H9 (cell line): ENCODE measurements around the gene RSF1. TPM values are rescaled to one million over a fixed set of nuclear protein-coding genes. Genes with fewer than 3 reads are reported as not detected.

Source experiments
- DNase-seq: peaks from one replicate; pipeline ENCODE4 v3.0.0-alpha.2; 2017
- H2AFZ ChIP-seq: one replicate; pipeline ENCODE4 v1.6.1; 2013; ENCODE audit warnings: mild to moderate bottlenecking, low read length, control low read depth, moderate library complexity
- H2AK5ac ChIP-seq: 2 replicates; pipeline ENCODE4 v1.6.1; 2013; ENCODE audit warnings: low read length, control low read depth, mixed read lengths; ENCODE audit not compliant: insufficient read length
- H2BK120ac ChIP-seq: one replicate; pipeline ENCODE4 v1.6.1; 2013; ENCODE audit warnings: low read depth, mild to moderate bottlenecking, low read length, control low read depth, inconsistent platforms; ENCODE audit not compliant: poor library complexity, severe bottlenecking
- H2BK12ac ChIP-seq: 2 replicates; pipeline ENCODE4 v1.6.1; 2013; ENCODE audit warnings: low read length, control low read depth, mixed read lengths, low read depth; ENCODE audit not compliant: insufficient read length
- H2BK15ac ChIP-seq: 2 replicates; pipeline ENCODE4 v1.6.1; 2013; ENCODE audit warnings: low read depth, low read length, control low read depth
- H2BK20ac ChIP-seq: one replicate; pipeline ENCODE4 v1.6.1; 2013; ENCODE audit warnings: low read depth, mild to moderate bottlenecking, low read length, control low read depth, inconsistent platforms; ENCODE audit not compliant: poor library complexity, severe bottlenecking
- H2BK5ac ChIP-seq: 2 replicates; pipeline ENCODE4 v1.6.1; 2013; ENCODE audit warnings: low read length, control low read depth, mixed read lengths; ENCODE audit not compliant: insufficient read length
- H3K14ac ChIP-seq: 2 replicates; pipeline ENCODE4 v1.6.1; 2013; ENCODE audit warnings: low read length, control low read depth; ENCODE audit not compliant: insufficient read depth
- H3K18ac ChIP-seq: 2 replicates; pipeline ENCODE4 v1.6.1; 2013; ENCODE audit warnings: low read depth, mild to moderate bottlenecking, mixed read lengths, low read length, control low read depth; ENCODE audit not compliant: insufficient read length
- H3K23ac ChIP-seq: 2 replicates; pipeline ENCODE4 v1.6.1; 2013; ENCODE audit warnings: low read length, control low read depth, mixed read lengths, low read depth; ENCODE audit not compliant: insufficient read length
- H3K23me2 ChIP-seq: 2 replicates; pipeline ENCODE4 v1.6.1; 2013; ENCODE audit warnings: low read depth, mild to moderate bottlenecking, mixed read lengths, low read length, control low read depth; ENCODE audit not compliant: insufficient read length, poor library complexity, severe bottlenecking
- H3K27ac ChIP-seq: 2 replicates; pipeline ENCODE4 v1.5.1; 2013; ENCODE audit warnings: low read length, control low read depth, mixed read lengths, low read depth; ENCODE audit not compliant: insufficient read length
- H3K27me3 ChIP-seq: 2 replicates; pipeline ENCODE4 v1.6.1; 2013; ENCODE audit warnings: low read length, control low read depth, inconsistent platforms; ENCODE audit not compliant: insufficient read depth
- H3K4ac ChIP-seq: 2 replicates; pipeline ENCODE4 v1.6.1; 2013; ENCODE audit warnings: low read depth, mild to moderate bottlenecking, control low read depth, inconsistent platforms, low read length, moderate library complexity
- H3K4me1 ChIP-seq: 2 replicates; pipeline ENCODE4 v1.6.1; 2013; ENCODE audit warnings: low read length, control low read depth, inconsistent platforms; ENCODE audit not compliant: insufficient read depth
- H3K4me2 ChIP-seq: 2 replicates; pipeline ENCODE4 v1.6.1; 2013; ENCODE audit warnings: low read length, control low read depth, mixed read lengths; ENCODE audit not compliant: insufficient read length, insufficient read depth
- H3K56ac ChIP-seq: 2 replicates; pipeline ENCODE4 v1.6.1; 2013; ENCODE audit warnings: low read depth, mild to moderate bottlenecking, mixed read lengths, low read length, control low read depth; ENCODE audit not compliant: insufficient read length
- H3K79me1 ChIP-seq: 2 replicates; pipeline ENCODE4 v1.6.1; 2013; ENCODE audit warnings: low read depth, mild to moderate bottlenecking, moderate library complexity, low read length, control low read depth, inconsistent platforms; ENCODE audit not compliant: insufficient read depth, poor library complexity, severe bottlenecking
- H3K79me2 ChIP-seq: 2 replicates; pipeline ENCODE4 v1.6.1; 2013; ENCODE audit warnings: low read length, control low read depth, inconsistent platforms; ENCODE audit not compliant: insufficient read depth
- H3K9ac ChIP-seq: 2 replicates; pipeline ENCODE4 v1.6.1; 2013; ENCODE audit warnings: low read length, control low read depth, mixed read lengths; ENCODE audit not compliant: insufficient read length; ENCODE audit errors: extremely low read depth
- H3K9me3 ChIP-seq: one replicate; pipeline ENCODE4 v1.6.1; 2013; ENCODE audit warnings: low read depth, low read length, inconsistent platforms; ENCODE audit not compliant: control insufficient read depth
- H3T11ph ChIP-seq: one replicate; pipeline ENCODE4 v1.6.1; 2013; ENCODE audit warnings: mild to moderate bottlenecking, low read length, control low read depth, inconsistent platforms
- H4K20me1 ChIP-seq: one replicate; pipeline ENCODE4 v1.6.1; 2013; ENCODE audit not compliant: control insufficient read depth, insufficient read length, insufficient read depth
- H4K5ac ChIP-seq: 2 replicates; pipeline ENCODE4 v1.6.1; 2013; ENCODE audit warnings: low read depth, mild to moderate bottlenecking, mixed read lengths, low read length, control low read depth; ENCODE audit not compliant: insufficient read length
- H4K8ac ChIP-seq: replicated peaks from 2 replicates; pipeline ENCODE4 v1.6.1; 2013; ENCODE audit warnings: low read length, control low read depth, mixed read lengths, low read depth; ENCODE audit not compliant: insufficient read length
- H4K91ac ChIP-seq: 2 replicates; pipeline ENCODE4 v1.6.1; 2013; ENCODE audit warnings: low read depth, mild to moderate bottlenecking, moderate library complexity, mixed read lengths, low read length, control low read depth; ENCODE audit not compliant: insufficient read length
- H3K27ac Mint-ChIP-seq, 3 experiments: 2 replicates in 2 of 3; 3 replicates in 1 of 3; pipeline ENCODE4 v1.8.0; 2020 to 2021; ENCODE audit warnings: mixed read lengths in 3 of 3, mild to moderate bottlenecking in 1 of 3, moderate library complexity in 1 of 3
- H3K27me3 Mint-ChIP-seq: 2 replicates; pipeline ENCODE4 v1.8.0; 2021; ENCODE audit warnings: low read depth, mild to moderate bottlenecking, moderate library complexity, mixed read lengths
- H3K36me3 Mint-ChIP-seq, 3 experiments: 2 replicates in 2 of 3; 3 replicates in 1 of 3; pipeline ENCODE4 v1.8.0; 2020 to 2021; ENCODE audit warnings: low read depth in 3 of 3, mixed read lengths in 3 of 3; ENCODE audit not compliant: insufficient read depth in 1 of 3
- H3K4me1 Mint-ChIP-seq, 2 experiments: 2 replicates each; pipeline ENCODE4 v1.8.0; 2020; ENCODE audit warnings: mixed read lengths in 2 of 2
- H3K4me3 Mint-ChIP-seq, 2 experiments: 2 replicates in 1 of 2; 3 replicates in 1 of 2; pipeline ENCODE4 v1.8.0; 2020 to 2021; ENCODE audit warnings: mild to moderate bottlenecking in 2 of 2, mixed read lengths in 2 of 2, moderate library complexity in 1 of 2
- H3K9me3 Mint-ChIP-seq, 2 experiments: 2 replicates in 1 of 2; 3 replicates in 1 of 2; pipeline ENCODE4 v1.8.0; 2020; ENCODE audit warnings: mild to moderate bottlenecking in 2 of 2, mixed read lengths in 2 of 2, moderate library complexity in 1 of 2
- CTCF ChIP-seq: fragments of 200-600 bp; sonication (generic); conservative IDR thresholded peaks from 3 replicates; pipeline ENCODE4 v1.8.0; 2021; ENCODE audit warnings: antibody characterized with exemption, mild to moderate bottlenecking
- WGBS: extraction: QIAGEN DNeasy Blood & Tissue Kit; methylation state at CpG from one replicate; pipeline ENCODE4 v1.1.7; 2013; ENCODE audit warnings: missing lambda C conversion rate, low lambda C conversion rate, mixed read lengths; ENCODE audit not compliant: insufficient read length; ENCODE audit errors: extremely low coverage; 5-methylcytosine and 5-hydroxymethylcytosine counted together
- total RNA-seq: library from RNA; stranded (reverse); gene quantifications from 2 replicates; pipeline ENCODE4 v1.2.1, GENCODE V29; 2021

The RSF1 gene
- total RNA-seq, 1 experiment from 2014 or later: 82.6 TPM

DNA sequence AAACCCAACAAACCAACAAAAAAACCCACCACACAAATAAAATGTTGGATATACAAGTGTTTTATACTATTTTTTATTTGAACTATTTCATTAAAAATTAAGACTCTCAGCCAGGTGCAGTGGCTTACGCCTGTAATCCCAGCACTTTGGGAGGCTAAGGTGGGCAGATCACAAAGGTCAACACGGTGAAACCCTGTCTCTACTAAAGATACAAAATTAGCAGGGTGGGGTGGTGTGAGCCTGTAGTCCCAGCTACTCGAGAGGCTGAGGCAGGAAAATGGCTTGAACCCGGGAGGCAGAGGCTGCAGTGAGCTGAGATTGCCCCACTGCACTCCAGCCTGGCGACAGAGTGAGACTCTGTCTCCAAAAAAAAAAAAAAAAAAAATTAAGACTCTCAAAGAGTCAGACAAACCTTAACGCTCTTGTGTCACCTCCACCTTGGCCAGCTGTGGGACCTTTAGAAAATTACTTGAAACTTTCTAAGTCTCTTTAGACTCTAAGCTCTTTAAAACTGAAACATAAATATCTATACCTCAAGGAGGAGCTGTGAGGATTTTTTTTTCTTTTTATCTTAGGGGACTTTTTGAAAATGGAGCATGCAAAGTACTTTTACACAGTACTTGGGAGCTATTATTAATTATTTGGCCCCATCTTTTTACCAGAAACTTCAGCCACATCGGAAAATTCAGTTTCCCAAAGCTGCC lies 114.5 kb downstream of the RSF1 start:
- Mint-ChIP-seq H3K9me3 (no peaks in the 10 kb centered on the region), H3K27me3 (no peaks in the 10 kb centered on the region), H3K27ac (peak overlapping the region in 2 of 3 experiments; percentile 49 to 68; a peak in 3 of 7 replicates), H3K4me3 (no peak overlapping the region), H3K4me1 (peaks cover 2 to 3% of the 10 kb centered on the region in 2 experiments; a peak in 3 of 4 replicates), H3K36me3 (peaks cover 10 to 29% (median 28%) of the 10 kb centered on the region in 3 experiments; a peak in 6 of 7 replicates)
- H3K14ac ChIP-seq: no peak overlapping the region
- no CpG with 5 or more reads among the region's 7 CpGs for WGBS
- H4K91ac ChIP-seq: no peak overlapping the region
- no peak overlapping the region for H2BK5ac ChIP-seq
- no peak overlapping the region for H3K9ac ChIP-seq
- H3K79me2 ChIP-seq: no peaks in the 10 kb centered on the region
- no peak overlapping the region for H3K56ac ChIP-seq
- H2BK120ac ChIP-seq: no peak overlapping the region
- no peak overlapping the region for H2AFZ ChIP-seq
- no peak overlapping the region for H3K4me2 ChIP-seq
- no peak overlapping the region for H3K23ac ChIP-seq
- H3K4me1 ChIP-seq: no peaks in the 10 kb centered on the region
- H2AK5ac ChIP-seq: no peak overlapping the region
- H3K27ac ChIP-seq: no peak overlapping the region
- no peaks in the 10 kb centered on the region for H4K20me1 ChIP-seq
- no peaks in the 10 kb centered on the region for H3K79me1 ChIP-seq
- H3K9me3 ChIP-seq: no peaks in the 10 kb centered on the region
- H3K27me3 ChIP-seq: no peaks in the 10 kb centered on the region
- H4K5ac ChIP-seq: no peak overlapping the region
- TF ChIP-seq CTCF: no peak
- H3K18ac ChIP-seq: no peak overlapping the region
- H2BK12ac ChIP-seq: no peak overlapping the region
- no peaks in the 10 kb centered on the region for H3K23me2 ChIP-seq
- no peak for DNase-seq
- H4K8ac ChIP-seq: no peak overlapping the region
- no peak overlapping the region for H3T11ph ChIP-seq
- no peak overlapping the region for H2BK15ac ChIP-seq
- no peak overlapping the region for H3K4ac ChIP-seq
- H2BK20ac ChIP-seq: no peak overlapping the region
